Right ventricle myocardium superior (tissue), 1 donor: ENCODE measurements around the gene MAPK1IP1L. TPM values are rescaled to one million over a fixed set of nuclear protein-coding genes. Genes with fewer than 3 reads are reported as not detected.
"Not testable (repeated sequence)": the region's sequence is repeated elsewhere in the genome, so short reads cannot be mapped to it uniquely, and the experiment has no call there.

Experiments
- ATAC-seq: fragments of 200-7000 bp; cut with Tn5 transposase; one replicate; pipeline ENCODE4 v1.9.1; 2020; ENCODE audit warnings: mild to moderate bottlenecking; ENCODE audit not compliant: poor library complexity
- DNase-seq: peaks from one replicate; pipeline ENCODE4 v3.0.0-alpha.2; 2020
- intact Hi-C: fragments of 100-400 bp; cut with DNase I; formaldehyde crosslinking; loops from one replicate; pipeline ENCODE4 v1.11.2; 2022
- total RNA-seq: library from RNA; stranded (reverse); fragmentation: NEBNext Ultra II Directional; extraction: Animal tissue kit (Norgen Biotek cat#: 25700); gene quantifications from one replicate; pipeline ENCODE4 v1.2.1, GENCODE V29; 2021
- donor health status: DM: no; HTN: yes; CAD: no; lungs with severe emphysema.

Gene MAPK1IP1L
- total RNA-seq, 1 donor from 2014 or later = 49.5 TPM

- intact Hi-C loops = no loop called here
- ATAC-seq (no peak), DNase-seq (no peak)
These were observed 953 bp downstream of the MAPK1IP1L start for GRCh38 chr14:55052269-55052930.

GRCh38 chr14:55053018-55053417, 1.6 kb downstream of the MAPK1IP1L start:
- intact Hi-C loops = no loop called here
- no peak for DNase-seq
- ATAC-seq = no peak

- DNase-seq (no peak), ATAC-seq (no peak)
- intact Hi-C loops = no loop called here
These were observed 2.1 kb downstream of the MAPK1IP1L start for GRCh38 chr14:55053500-55053899.

GRCh38 chr14:55054098-55054497, 2.7 kb downstream of the MAPK1IP1L start:
- DNase-seq = no peak
- no peak for ATAC-seq
- intact Hi-C loops = no loop called here

- no peak for DNase-seq
- no peak for ATAC-seq
- intact Hi-C loops = no loop called here
These were observed 6.5 kb downstream of the MAPK1IP1L start for GRCh38 chr14:55057919-55058318.

GRCh38 chr14:55059333-55059732, 7.9 kb downstream of the MAPK1IP1L start:
- intact Hi-C loops = no loop called here
- DNase-seq (no peak), ATAC-seq (no peak)

- DNase-seq (peak; percentile 66), ATAC-seq (peak; percentile 87)
- intact Hi-C loops = no loop called here
These were observed 11.3 kb downstream of the MAPK1IP1L start for GRCh38 chr14:55062517-55063351.

GRCh38 chr14:55064896-55065295, 13.4 kb downstream of the MAPK1IP1L start:
- ATAC-seq, DNase-seq, intact Hi-C loops: not testable (repeated sequence)

GRCh38 chr14:55065411-55065810, 14.0 kb downstream of the MAPK1IP1L start:
- intact Hi-C loops = no loop called here

GRCh38 chr14:55066223-55066622, 14.8 kb downstream of the MAPK1IP1L start:
- ATAC-seq (no peak), DNase-seq (no peak)
- intact Hi-C loops = no loop called here

More at GRCh38 chr14:55065411-55065810, 14.0 kb downstream of the MAPK1IP1L start:
- DNase-seq (no peak), ATAC-seq (no peak)

GRCh38 chr14:55070981-55071411, 19.5 kb downstream of the MAPK1IP1L start:
- no peak for ATAC-seq
- no peak for DNase-seq
- intact Hi-C loops = no loop called here

- DNase-seq (peak; percentile 55), ATAC-seq (peak; percentile 92)
- intact Hi-C loops = no loop called here
These were observed 20.6 kb downstream of the MAPK1IP1L start for GRCh38 chr14:55071870-55072640.

- no peak for ATAC-seq
- intact Hi-C loops = no loop called here
- DNase-seq = no peak
These were observed 22.4 kb downstream of the MAPK1IP1L start for GRCh38 chr14:55073856-55074255.

- DNase-seq (no peak), ATAC-seq (no peak)
- intact Hi-C loops = no loop called here
These were observed 23.2 kb downstream of the MAPK1IP1L start for GRCh38 chr14:55074662-55075061.

GRCh38 chr14:55075628-55076175, 24.3 kb downstream of the MAPK1IP1L start:
- intact Hi-C loops = no loop called here
- ATAC-seq = no peak
- DNase-seq = no peak

GRCh38 chr14:55077170-55078151, 26.0 kb downstream of the MAPK1IP1L start:
- ATAC-seq = peak; percentile 10
- intact Hi-C loops = no loop called here
- DNase-seq = no peak

GRCh38 chr14:55079961-55080360, 28.5 kb downstream of the MAPK1IP1L start:
- DNase-seq, ATAC-seq, intact Hi-C loops: not testable (repeated sequence)
